PC-9 (cell line): Measurements from ENCODE around the gene C3orf70. TPM values are rescaled to one million over a fixed set of nuclear protein-coding genes. Genes with fewer than 3 reads are reported as not detected.

Source experiments
- BruUV-seq: library from RNA; stranded (reverse); fragments of 400-500 nt; replicated peaks from 2 replicates; lab custom pipeline; 2021; lab: Mats Ljungman, UMichigan
- CTCF ChIA-PET: fragments of 300-600 bp; sonication (Branson Sonifier 250); formaldehyde crosslinking; loops from one replicate; lab custom pipeline; 2022; ENCODE audit warnings: antibody characterized with exemption; lab: Charles Lee
- POLR2A ChIA-PET: fragments of 300-600 bp; sonication (Branson Sonifier 250); formaldehyde crosslinking; loops from one replicate; lab custom pipeline; 2022; ENCODE audit warnings: antibody characterized with exemption; ENCODE audit not compliant: unreplicated experiment; lab: Charles Lee
- DNase-seq, 2 experiments: peaks; one replicate each; pipeline versions ENCODE4 v3.0.0 to v3.0.0-alpha.2; 2015 to 2022; ENCODE audit warnings: mixed read lengths in 1 of 2
- H2AFZ ChIP-seq: fragments of 200-600 bp; sonication (generic); 2 replicates; pipeline ENCODE4 v1.8.1; 2017; ENCODE audit warnings: antibody characterized with exemption
- H3F3A ChIP-seq: fragments of 200-600 bp; sonication (generic); 2 replicates; pipeline ENCODE4 v1.8.1; 2017; ENCODE audit warnings: antibody characterized with exemption, mild to moderate bottlenecking, low read depth; ENCODE audit not compliant: insufficient read depth
- H3K27ac ChIP-seq: fragments of 200-600 bp; sonication (generic); 2 replicates; pipeline ENCODE4 v1.6.1; 2016; ENCODE audit warnings: mixed run types
- H3K27me3 ChIP-seq: fragments of 200-600 bp; sonication (generic); 2 replicates; pipeline ENCODE4 v1.6.1; 2016; ENCODE audit warnings: low read depth, mixed run types; ENCODE audit not compliant: insufficient read depth
- H3K36me3 ChIP-seq: fragments of 200-600 bp; sonication (generic); 2 replicates; pipeline ENCODE4 v1.6.1; 2016; ENCODE audit warnings: low read depth, mixed run types
- H3K4me1 ChIP-seq: fragments of 200-600 bp; sonication (generic); replicated peaks from 2 replicates; pipeline ENCODE4 v1.6.1; 2016; ENCODE audit warnings: mixed run types; ENCODE audit not compliant: insufficient read depth
- H3K4me2 ChIP-seq: fragments of 200-600 bp; sonication (generic); 2 replicates; pipeline ENCODE4 v1.6.1; 2017; ENCODE audit warnings: mixed run types
- H3K4me3 ChIP-seq: fragments of 200-600 bp; sonication (generic); 2 replicates; pipeline ENCODE4 v1.6.1; 2016; ENCODE audit warnings: mixed run types
- H3K79me2 ChIP-seq: fragments of 200-600 bp; sonication (generic); 2 replicates; pipeline ENCODE4 v1.6.1; 2017; ENCODE audit warnings: low read depth, mixed run types
- H3K9me2 ChIP-seq: fragments of 200-600 bp; sonication (generic); 2 replicates; pipeline ENCODE4 v1.8.1; 2017; ENCODE audit warnings: mild to moderate bottlenecking; ENCODE audit not compliant: insufficient read depth
- H3K9me3 ChIP-seq: fragments of 200-600 bp; sonication (generic); 2 replicates; pipeline ENCODE4 v1.8.1; 2016; ENCODE audit warnings: low read depth; ENCODE audit not compliant: insufficient read depth
- H4K20me1 ChIP-seq: fragments of 200-600 bp; sonication (generic); 2 replicates; pipeline ENCODE4 v1.8.1; 2017; ENCODE audit not compliant: insufficient read depth
- CTCF ChIP-seq: fragments of 200-600 bp; sonication (generic); conservative IDR thresholded peaks from 2 replicates; pipeline ENCODE4 v1.6.1; 2017; ENCODE audit warnings: mixed run types, antibody characterized with exemption, mild to moderate bottlenecking, moderate library complexity
- EZH2 ChIP-seq: fragments of 200-600 bp; sonication (generic); IDR thresholded peaks from 2 replicates; pipeline ENCODE4 v1.8.0; 2017; ENCODE audit warnings: antibody characterized with exemption, low read depth
- intact Hi-C: fragments of 100-400 bp; cut with micrococcal nuclease; formaldehyde crosslinking; loops from one replicate; pipeline ENCODE4 v1.10.0; 2022; ENCODE audit not compliant: unreplicated experiment
- total RNA-seq: library from RNA; stranded (reverse); gene quantifications from 2 replicates; pipeline ENCODE4 v1.2.3, GENCODE V29; 2021

The C3orf70 gene
- total RNA-seq, 1 experiment from 2014 or later = not detected

DNA sequence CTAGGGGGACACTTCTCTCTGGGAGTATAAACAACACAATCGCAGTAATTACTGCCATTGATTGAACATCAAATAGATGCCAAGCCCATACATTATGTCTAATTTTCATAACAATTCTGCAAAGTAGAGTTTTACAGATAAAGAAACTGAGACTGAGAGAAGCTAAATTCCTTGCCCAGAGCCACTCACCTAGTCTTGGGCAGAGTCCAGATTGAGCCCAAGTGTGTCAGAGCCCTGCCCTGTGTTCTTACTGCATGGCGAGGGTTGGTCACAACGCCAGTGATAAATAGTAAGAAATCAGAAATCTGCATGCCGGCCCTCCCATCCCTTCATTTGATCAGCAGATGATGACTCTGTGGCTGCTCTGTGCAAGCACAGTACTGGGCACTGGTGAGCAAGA lies 106.3 kb downstream of the C3orf70 start:
- Histone ChIP-seq H3F3A (no peaks in the 10 kb centered on the region), H4K20me1 (no peaks in the 10 kb centered on the region; the same call in 1 of the 2 replicates), H2AFZ (no peak overlapping the region), H3K9me2 (no peaks in the 10 kb centered on the region), H3K36me3 (no peaks in the 10 kb centered on the region), H3K27me3 (no peaks in the 10 kb centered on the region), H3K4me2 (no peak overlapping the region), H3K27ac (no peak overlapping the region), H3K4me3 (no peak overlapping the region), H3K79me2 (no peaks in the 10 kb centered on the region), H3K4me1 (no peaks in the 10 kb centered on the region), H3K9me3 (no peaks in the 10 kb centered on the region)
- intact Hi-C loops = no loop called here
- BruUV-seq = no TSS peak
- TF ChIP-seq EZH2 = no peak
- no peak for TF ChIP-seq CTCF
- DNase-seq = no peak
- POLR2A ChIA-PET = no interaction called here
- CTCF ChIA-PET = no interaction called here

DNA sequence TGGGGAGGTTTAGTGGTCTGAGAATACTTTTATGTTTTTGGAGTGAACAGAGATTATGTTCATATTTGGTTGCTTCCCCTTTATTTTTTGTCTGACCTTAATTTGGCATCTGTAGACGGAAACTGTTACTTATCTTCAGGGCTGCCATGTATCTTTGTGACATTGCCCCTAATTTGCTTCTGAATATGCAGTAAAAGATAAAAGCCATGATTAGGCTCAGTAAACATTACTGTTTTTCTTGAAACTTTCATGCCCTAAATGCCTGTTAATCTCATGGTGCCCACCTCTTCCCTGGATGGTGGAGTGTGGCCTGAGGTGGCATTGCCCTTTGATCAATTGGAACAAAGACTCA lies 106.7 kb downstream of the C3orf70 start:
- Histone ChIP-seq H3K27me3 (no peaks in the 10 kb centered on the region), H3K9me2 (no peaks in the 10 kb centered on the region), H3K4me1 (no peaks in the 10 kb centered on the region), H3K27ac (no peak overlapping the region), H3K79me2 (no peaks in the 10 kb centered on the region), H3K4me2 (no peak overlapping the region), H3F3A (no peaks in the 10 kb centered on the region), H4K20me1 (no peaks in the 10 kb centered on the region; the same call in 1 of the 2 replicates), H3K9me3 (no peaks in the 10 kb centered on the region), H3K4me3 (no peak overlapping the region), H3K36me3 (no peaks in the 10 kb centered on the region), H2AFZ (no peak overlapping the region)
- intact Hi-C loops = no loop called here
- TF ChIP-seq EZH2 (no peak), CTCF (no peak)
- no TSS peak for BruUV-seq
- POLR2A ChIA-PET = no interaction called here
- CTCF ChIA-PET = no interaction called here
- DNase-seq = no peak

DNA sequence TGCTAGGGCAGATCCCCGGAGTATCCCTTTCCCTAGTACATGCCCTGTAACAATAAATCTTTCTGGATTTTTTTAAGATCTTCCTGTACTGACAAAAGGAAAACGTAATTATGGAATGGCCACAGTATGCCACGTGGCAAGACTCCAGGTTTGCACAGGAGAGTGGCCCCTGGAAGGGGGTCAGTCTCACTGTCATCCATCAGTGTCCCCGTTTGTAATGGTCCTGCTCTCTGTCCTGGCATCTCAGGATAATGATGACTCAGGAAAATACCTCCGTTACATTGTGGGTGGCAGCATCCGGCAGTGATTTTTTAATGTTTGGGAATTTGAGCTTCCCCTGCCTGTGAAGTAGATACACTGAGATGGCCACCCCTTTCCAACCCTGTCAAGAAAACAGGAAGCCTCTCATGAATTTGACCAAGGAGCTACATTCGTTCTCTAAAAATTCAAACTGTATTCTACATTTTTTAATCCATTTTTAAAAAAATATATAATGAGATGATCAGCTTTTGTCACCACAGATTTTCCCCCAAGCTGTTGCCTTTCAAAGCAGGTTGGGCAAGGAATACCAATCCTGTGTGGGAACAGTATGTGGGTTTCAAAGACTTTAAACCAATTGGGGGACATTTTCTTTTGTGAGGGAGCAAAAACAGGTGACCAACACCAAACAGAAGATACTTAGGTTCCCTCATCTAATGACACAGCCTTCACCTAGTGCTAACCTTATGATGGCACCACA lies 110.4 kb downstream of the C3orf70 start:
- no peaks in the 10 kb centered on the region; the same call in 1 of the 2 replicates for H4K20me1 ChIP-seq
- DNase-seq = no peak
- H3K4me1 ChIP-seq = no peaks in the 10 kb centered on the region
- no TSS peak for BruUV-seq
- no peak overlapping the region for H3K4me3 ChIP-seq
- TF ChIP-seq EZH2 = no peak
- TF ChIP-seq CTCF = no peak
- H3K27me3 ChIP-seq = no peaks in the 10 kb centered on the region
- H3K9me3 ChIP-seq = no peaks in the 10 kb centered on the region
- intact Hi-C loops = no loop called here
- no peak overlapping the region for H3K27ac ChIP-seq
- H3K79me2 ChIP-seq = no peaks in the 10 kb centered on the region
- ChIA-PET POLR2A (no interaction called here), CTCF (no interaction called here)
- no peaks in the 10 kb centered on the region for H3K36me3 ChIP-seq
- no peaks in the 10 kb centered on the region for H3F3A ChIP-seq
- no peaks in the 10 kb centered on the region for H3K9me2 ChIP-seq
- H3K4me2 ChIP-seq = no peak overlapping the region
- no peak overlapping the region for H2AFZ ChIP-seq
